ENCODE measurements around the gene NRL. TPM values are rescaled to one million over a fixed set of nuclear protein-coding genes. Genes with fewer than 3 reads are reported as not detected.

The NRL gene
- total RNA-seq, 1 experiment from 2014 or later = 0.66 TPM

DNA sequence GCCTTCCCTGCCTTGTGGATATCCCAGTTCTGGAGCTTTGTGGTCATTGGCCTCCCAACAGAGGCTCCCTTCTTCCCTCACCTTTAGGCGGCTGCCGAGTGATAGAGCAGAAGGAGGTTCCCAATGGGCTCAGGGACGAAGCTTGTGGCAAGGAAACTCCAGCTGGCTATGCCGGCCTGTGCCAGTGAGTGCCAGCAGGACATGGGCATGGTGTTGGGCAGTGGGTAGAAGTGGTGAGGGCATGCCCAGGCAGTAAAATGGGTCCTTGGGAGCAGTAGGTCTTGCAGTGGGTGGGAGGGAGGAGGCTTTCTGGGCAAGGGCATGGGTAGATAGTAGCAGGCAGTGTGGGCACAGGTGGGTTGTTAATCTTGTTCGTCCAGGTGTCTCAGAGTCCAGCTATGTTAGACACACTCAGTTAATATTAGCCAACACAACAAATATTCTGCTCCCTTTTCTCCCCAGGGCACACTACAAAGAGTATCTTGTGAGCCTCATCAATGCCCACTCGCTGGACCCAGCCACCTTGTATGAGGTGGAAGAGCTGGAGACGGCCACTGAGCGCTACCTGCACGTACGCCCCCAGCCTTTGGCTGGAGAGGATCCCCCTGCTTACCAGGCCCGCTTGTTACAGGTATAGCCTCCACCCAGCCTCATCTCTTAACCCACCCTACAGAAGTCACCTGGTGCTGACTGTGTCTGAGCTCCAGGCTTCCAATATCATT, 45.2 kb upstream of the NRL start:
- Histone ChIP-seq H3K9ac (ENCODE audit: low read length) (no peak overlapping the region), H3K4me3 (replicated peaks in 1 of 2; ENCODE audit: low read depth in 1 of 2, low read length in 2 of 2) (no peak overlapping the region), H3K9me2 (ENCODE audit: insufficient read depth) (no peaks in the 10 kb centered on the region), H3K4me1 (ENCODE audit: control insufficient read depth in 1 of 2, insufficient read depth in 2 of 2, low read length in 2 of 2) (peaks cover 15 to 21% of the 10 kb centered on the region in 2 experiments), H3K27ac (ENCODE audit: low read depth, low read length) (peak overlapping the region; percentile 84), H3K27me3 (ENCODE audit: insufficient read depth, low read length) (no peaks in the 10 kb centered on the region), H3K79me2 (ENCODE audit: insufficient read depth, low read length) (no peaks in the 10 kb centered on the region), H2AFZ (ENCODE audit: low read depth, low read length, poor library complexity, severe bottlenecking) (no peak overlapping the region), H3K36me3 (ENCODE audit: control insufficient read depth in 1 of 2, insufficient read depth in 2 of 2, low read length in 2 of 2) (peaks cover 27 to 44% of the 10 kb centered on the region in 2 experiments; a peak in 3 of 4 replicates), H3K4me2 (ENCODE audit: low read length) (no peak overlapping the region), H3K9me3 (ENCODE audit: control insufficient read depth in 1 of 2, insufficient read depth in 1 of 2, low read depth in 1 of 2, low read length in 2 of 2) (no peaks in the 10 kb centered on the region), H4K20me1 (ENCODE audit: insufficient read depth) (no peaks in the 10 kb centered on the region)
- ChIA-PET POLR2A (interaction anchor here (1.0 to 3.1 kb wide), 5 partner anchors 13 to 82 kb away, joined by 3 to 18 read pairs (median 9); partner anchors contain the start of genes DCAF11, NRL, PCK2 and PSME2), RAD21 (ENCODE audit: low non-redundant PET in 1 of 2, low total read pairs in 2 of 2, uncharacterized antibody in 2 of 2, unreplicated experiment in 2 of 2) (interaction anchor here in 1 of 2 experiments (1.1 kb wide), 1 partner anchor 102 kb away, joined by 3 read pairs; no protein-coding TSS in a partner anchor), CTCF (interaction anchor here (1.0 to 3.2 kb wide), 6 partner anchors 13 to 51 kb away, joined by 3 to 19 read pairs (median 7); partner anchors contain the start of genes EMC9, PSME1, PSME2 and RNF31)
- no TSS peak for BruUV-seq (replicated peaks)
- intact Hi-C loops (cut with micrococcal nuclease) = loop anchor here (2.0 kb wide), 1 partner anchor 45 kb away; the partner anchor contains the start of genes DCAF11 and NRL
- DNase-seq (ENCODE audit: low read depth, low spot score) (no peak), ATAC-seq (no peak)
- TF ChIP-seq, protein P1, sequence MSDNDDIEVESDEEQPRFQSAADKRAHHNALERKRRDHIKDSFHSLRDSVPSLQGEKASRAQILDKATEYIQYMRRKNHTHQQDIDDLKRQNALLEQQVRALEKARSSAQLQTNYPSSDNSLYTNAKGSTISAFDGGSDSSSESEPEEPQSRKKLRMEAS (IDR thresholded peaks at IDR 0.05) = no peak
- TF ChIP-seq, protein P2, sequence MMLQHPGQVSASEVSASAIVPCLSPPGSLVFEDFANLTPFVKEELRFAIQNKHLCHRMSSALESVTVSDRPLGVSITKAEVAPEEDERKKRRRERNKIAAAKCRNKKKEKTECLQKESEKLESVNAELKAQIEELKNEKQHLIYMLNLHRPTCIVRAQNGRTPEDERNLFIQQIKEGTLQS (IDR thresholded peaks at IDR 0.05) = no peak
- TF ChIP-seq SRF (IDR thresholded peaks at IDR 0.05; ENCODE audit: low read depth) = no peak
- no peak for TF ChIP-seq FOSL1 (IDR thresholded peaks at IDR 0.05; ENCODE audit: low read depth)
- TF ChIP-seq, protein P3, sequence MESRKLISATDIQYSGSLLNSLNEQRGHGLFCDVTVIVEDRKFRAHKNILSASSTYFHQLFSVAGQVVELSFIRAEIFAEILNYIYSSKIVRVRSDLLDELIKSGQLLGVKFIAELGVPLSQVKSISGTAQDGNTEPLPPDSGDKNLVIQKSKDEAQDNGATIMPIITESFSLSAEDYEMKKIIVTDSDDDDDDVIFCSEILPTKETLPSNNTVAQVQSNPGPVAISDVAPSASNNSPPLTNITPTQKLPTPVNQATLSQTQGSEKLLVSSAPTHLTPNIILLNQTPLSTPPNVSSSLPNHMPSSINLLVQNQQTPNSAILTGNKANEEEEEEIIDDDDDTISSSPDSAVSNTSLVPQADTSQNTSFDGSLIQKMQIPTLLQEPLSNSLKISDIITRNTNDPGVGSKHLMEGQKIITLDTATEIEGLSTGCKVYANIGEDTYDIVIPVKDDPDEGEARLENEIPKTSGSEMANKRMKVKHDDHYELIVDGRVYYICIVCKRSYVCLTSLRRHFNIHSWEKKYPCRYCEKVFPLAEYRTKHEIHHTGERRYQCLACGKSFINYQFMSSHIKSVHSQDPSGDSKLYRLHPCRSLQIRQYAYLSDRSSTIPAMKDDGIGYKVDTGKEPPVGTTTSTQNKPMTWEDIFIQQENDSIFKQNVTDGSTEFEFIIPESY (IDR thresholded peaks at IDR 0.05; ENCODE audit: extremely low read depth, insufficient replicate concordance, low read length) = no peak
- no peak for TF ChIP-seq EGR1 (IDR thresholded peaks at IDR 0.05; ENCODE audit: low read depth)
- TF ChIP-seq CEBPB (IDR thresholded peaks at IDR 0.05; ENCODE audit: low read depth) = no peak
- no peak for TF ChIP-seq TCF7L2 (IDR thresholded peaks at IDR 0.05; ENCODE audit: borderline replicate concordance, extremely low read depth, insufficient read depth, insufficient read length)
- TF ChIP-seq, protein P4, sequence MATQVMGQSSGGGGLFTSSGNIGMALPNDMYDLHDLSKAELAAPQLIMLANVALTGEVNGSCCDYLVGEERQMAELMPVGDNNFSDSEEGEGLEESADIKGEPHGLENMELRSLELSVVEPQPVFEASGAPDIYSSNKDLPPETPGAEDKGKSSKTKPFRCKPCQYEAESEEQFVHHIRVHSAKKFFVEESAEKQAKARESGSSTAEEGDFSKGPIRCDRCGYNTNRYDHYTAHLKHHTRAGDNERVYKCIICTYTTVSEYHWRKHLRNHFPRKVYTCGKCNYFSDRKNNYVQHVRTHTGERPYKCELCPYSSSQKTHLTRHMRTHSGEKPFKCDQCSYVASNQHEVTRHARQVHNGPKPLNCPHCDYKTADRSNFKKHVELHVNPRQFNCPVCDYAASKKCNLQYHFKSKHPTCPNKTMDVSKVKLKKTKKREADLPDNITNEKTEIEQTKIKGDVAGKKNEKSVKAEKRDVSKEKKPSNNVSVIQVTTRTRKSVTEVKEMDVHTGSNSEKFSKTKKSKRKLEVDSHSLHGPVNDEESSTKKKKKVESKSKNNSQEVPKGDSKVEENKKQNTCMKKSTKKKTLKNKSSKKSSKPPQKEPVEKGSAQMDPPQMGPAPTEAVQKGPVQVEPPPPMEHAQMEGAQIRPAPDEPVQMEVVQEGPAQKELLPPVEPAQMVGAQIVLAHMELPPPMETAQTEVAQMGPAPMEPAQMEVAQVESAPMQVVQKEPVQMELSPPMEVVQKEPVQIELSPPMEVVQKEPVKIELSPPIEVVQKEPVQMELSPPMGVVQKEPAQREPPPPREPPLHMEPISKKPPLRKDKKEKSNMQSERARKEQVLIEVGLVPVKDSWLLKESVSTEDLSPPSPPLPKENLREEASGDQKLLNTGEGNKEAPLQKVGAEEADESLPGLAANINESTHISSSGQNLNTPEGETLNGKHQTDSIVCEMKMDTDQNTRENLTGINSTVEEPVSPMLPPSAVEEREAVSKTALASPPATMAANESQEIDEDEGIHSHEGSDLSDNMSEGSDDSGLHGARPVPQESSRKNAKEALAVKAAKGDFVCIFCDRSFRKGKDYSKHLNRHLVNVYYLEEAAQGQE (IDR thresholded peaks at IDR 0.05; ENCODE audit: low read depth) = no peak
- TF ChIP-seq ZNF274 (IDR thresholded peaks at IDR 0.05; ENCODE audit: low read depth, low read length) = no peak
- TF ChIP-seq RAD21 (IDR thresholded peaks at IDR 0.05; ENCODE audit: low read depth) = no peak
- no peak for TF ChIP-seq ELF1 (IDR thresholded peaks at IDR 0.05; ENCODE audit: borderline replicate concordance, low read depth)
- TF ChIP-seq CBX3 (IDR thresholded peaks at IDR 0.05; ENCODE audit: low read depth) = no peak
- no peak for TF ChIP-seq ZFX (IDR thresholded peaks at IDR 0.05)
- no peak for TF ChIP-seq SIN3A (IDR thresholded peaks at IDR 0.05; ENCODE audit: low read depth)
- no peak for TF ChIP-seq EZH2 (IDR thresholded peaks at IDR 0.05)

All from HCT116 (cell line).